Measurements from ENCODE around the gene KBTBD2. TPM values are rescaled to one million over a fixed set of nuclear protein-coding genes. Genes with fewer than 3 reads are reported as not detected.

The KBTBD2 gene
- polyA plus RNA-seq, 1 donor from 2014 or later, result 70.1 TPM

GRCh38 chr7:32929430-32930143 is 38.0 kb upstream of the KBTBD2 start:
- Histone ChIP-seq H4K20me1 (ENCODE audit: insufficient read depth) (no peaks in the 10 kb centered on the region), H3K27ac (ENCODE audit: low read length) (no peak overlapping the region), H3F3A (ENCODE audit: insufficient read depth, low read length, poor library complexity, severe bottlenecking) (no peaks in the 10 kb centered on the region), H3K27me3 (ENCODE audit: insufficient read depth, low read depth, low read length) (no peaks in the 10 kb centered on the region), H3K4me2 (ENCODE audit: low read length) (no peak overlapping the region), H3K36me3 (ENCODE audit: insufficient read depth, low read length) (peaks cover 7% of the 10 kb centered on the region), H3K9me3 (ENCODE audit: low read length) (no peaks in the 10 kb centered on the region), H3K9me2 (ENCODE audit: insufficient read depth, low read length) (no peaks in the 10 kb centered on the region), H3K79me2 (replicated peaks; ENCODE audit: insufficient read depth, low read length) (no peaks in the 10 kb centered on the region), H3K9ac (ENCODE audit: low read length) (no peak overlapping the region), H3K4me3 (ENCODE audit: low read length) (no peak overlapping the region), H2AFZ (ENCODE audit: low read depth, low read length) (no peak overlapping the region)
- no peak for TF ChIP-seq POLR2AphosphoS5 (IDR thresholded peaks at IDR 0.05)

GRCh38 chr7:32928785-32929298 is 37.3 kb upstream of the KBTBD2 start:
- Histone ChIP-seq H3K9me2 (ENCODE audit: insufficient read depth, low read length) (no peaks in the 10 kb centered on the region), H3K9ac (ENCODE audit: low read length) (no peak overlapping the region), H3K9me3 (ENCODE audit: low read length) (no peaks in the 10 kb centered on the region), H3K36me3 (ENCODE audit: insufficient read depth, low read length) (peaks cover 7% of the 10 kb centered on the region), H3K4me3 (ENCODE audit: low read length) (no peak overlapping the region), H4K20me1 (ENCODE audit: insufficient read depth) (no peaks in the 10 kb centered on the region), H2AFZ (ENCODE audit: low read depth, low read length) (no peak overlapping the region), H3K79me2 (replicated peaks; ENCODE audit: insufficient read depth, low read length) (no peaks in the 10 kb centered on the region), H3K4me2 (ENCODE audit: low read length) (no peak overlapping the region), H3F3A (ENCODE audit: insufficient read depth, low read length, poor library complexity, severe bottlenecking) (no peaks in the 10 kb centered on the region), H3K27ac (ENCODE audit: low read length) (no peak overlapping the region), H3K27me3 (ENCODE audit: insufficient read depth, low read depth, low read length) (no peaks in the 10 kb centered on the region)
- TF ChIP-seq POLR2AphosphoS5 (IDR thresholded peaks at IDR 0.05) (no peak), SMC3 (conservative IDR thresholded peaks at IDR 0.05; ENCODE audit: poor library complexity) (no peak), EP300 (conservative IDR thresholded peaks at IDR 0.05; ENCODE audit: poor library complexity, severe bottlenecking) (no peak), RAD21 (conservative IDR thresholded peaks at IDR 0.05) (no peak), EZH2 (IDR thresholded peaks at IDR 0.05; ENCODE audit: borderline replicate concordance, insufficient read depth, low read length, poor library complexity, severe bottlenecking) (no peak), MXI1 (conservative IDR thresholded peaks at IDR 0.05; ENCODE audit: poor library complexity, severe bottlenecking) (no peak), REST (IDR thresholded peaks at IDR 0.05; ENCODE audit: borderline replicate concordance) (no peak), CTCF (IDR thresholded peaks at IDR 0.05; ENCODE audit: poor library complexity, severe bottlenecking) (no peak), TAF1 (IDR thresholded peaks at IDR 0.05; ENCODE audit: low read depth) (no peak)
